HG02870 (cell line): Measurements from ENCODE around the gene ANXA7.
"Not testable (repeated sequence)": the region's sequence is repeated elsewhere in the genome, so short reads cannot be mapped to it uniquely, and the experiment has no call there.

Source experiments
- ATAC-seq: cut with Tn5 transposase; IDR thresholded peaks from one replicate; pipeline ENCODE4 v1.9.1; 2021; ENCODE audit warnings: mild to moderate bottlenecking, moderate library complexity; ENCODE audit not compliant: unreplicated experiment

The ANXA7 gene

GRCh38 chr10:73408978-73409521 is 4.8 kb downstream of the ANXA7 start:
- no peak for ATAC-seq

DNA sequence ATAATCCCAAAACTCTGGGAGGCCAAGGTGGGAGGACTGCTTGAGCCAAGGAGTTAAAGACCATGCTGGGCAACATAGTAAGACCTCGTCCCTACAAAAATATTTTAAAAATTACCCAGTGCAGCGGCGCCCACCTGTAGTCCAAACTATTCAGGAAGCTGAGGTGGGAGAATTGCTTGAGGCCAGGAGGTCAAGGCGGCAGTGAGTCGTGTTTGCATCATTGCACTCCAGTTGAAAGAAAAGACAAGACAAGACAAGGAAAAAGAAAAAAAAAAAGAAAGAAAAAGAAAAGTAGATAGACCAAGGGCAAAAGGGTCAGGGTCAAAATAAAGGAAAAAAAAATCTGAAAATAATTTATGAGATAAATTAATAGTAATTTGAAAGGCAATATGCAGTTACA is 5.8 kb downstream of the ANXA7 start:
- ATAC-seq: no peak

GRCh38 chr10:73407495-73407894 is 6.4 kb downstream of the ANXA7 start:
- no peak for ATAC-seq

DNA sequence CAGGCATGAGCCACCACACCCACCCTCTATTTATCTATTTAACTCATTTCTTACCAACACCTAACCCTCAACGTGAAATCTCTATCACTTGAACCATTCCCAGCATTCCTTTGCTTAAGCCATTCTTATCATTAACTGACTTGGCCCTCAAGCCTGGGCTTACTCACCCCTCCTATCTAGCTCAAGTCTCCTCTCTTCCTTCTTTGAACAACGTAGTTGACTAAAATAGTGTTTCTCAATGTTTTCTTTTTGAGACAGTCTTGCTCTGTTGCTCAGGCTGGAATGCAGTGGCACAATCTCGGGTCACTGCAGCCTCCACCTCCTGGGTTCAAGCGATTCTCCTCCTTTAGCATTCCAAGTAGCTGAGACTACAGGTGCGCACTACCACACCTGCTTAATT is 7.0 kb downstream of the ANXA7 start:
- ATAC-seq: no peak

- no peak for ATAC-seq
These were observed 8.3 kb downstream of the ANXA7 start for GRCh38 chr10:73405556-73405955.

- no peak for ATAC-seq
These were observed 9.2 kb downstream of the ANXA7 start for GRCh38 chr10:73404690-73405089.

DNA sequence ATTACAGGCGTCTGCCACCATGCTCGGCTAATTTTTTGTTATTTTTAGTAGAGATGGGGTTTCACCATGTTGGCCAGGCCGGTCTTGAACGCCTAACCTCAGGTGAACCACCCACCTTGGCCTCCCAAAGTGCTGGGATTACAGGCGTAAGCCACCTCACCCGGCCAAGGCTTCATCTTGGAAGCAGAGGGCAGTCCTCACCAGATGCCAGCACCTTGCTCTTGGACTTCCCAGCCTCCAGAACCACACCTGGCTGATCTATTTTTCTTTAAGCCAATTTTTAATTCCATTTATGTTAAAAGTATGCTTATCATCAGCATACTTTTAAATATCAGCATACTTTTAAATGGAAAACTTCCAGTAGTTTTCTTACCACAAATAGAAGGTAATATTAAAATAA is 12.2 kb downstream of the ANXA7 start:
- no peak for ATAC-seq

- no peak for ATAC-seq
These were observed 14.8 kb downstream of the ANXA7 start for GRCh38 chr10:73399063-73399462.

GRCh38 chr10:73398024-73398423 is 15.8 kb downstream of the ANXA7 start:
- no peak for ATAC-seq

- ATAC-seq: not testable (repeated sequence)
These were observed 19.5 kb downstream of the ANXA7 start for GRCh38 chr10:73394325-73394724.

GRCh38 chr10:73388228-73388627 is 25.6 kb downstream of the ANXA7 start:
- ATAC-seq: no peak

DNA sequence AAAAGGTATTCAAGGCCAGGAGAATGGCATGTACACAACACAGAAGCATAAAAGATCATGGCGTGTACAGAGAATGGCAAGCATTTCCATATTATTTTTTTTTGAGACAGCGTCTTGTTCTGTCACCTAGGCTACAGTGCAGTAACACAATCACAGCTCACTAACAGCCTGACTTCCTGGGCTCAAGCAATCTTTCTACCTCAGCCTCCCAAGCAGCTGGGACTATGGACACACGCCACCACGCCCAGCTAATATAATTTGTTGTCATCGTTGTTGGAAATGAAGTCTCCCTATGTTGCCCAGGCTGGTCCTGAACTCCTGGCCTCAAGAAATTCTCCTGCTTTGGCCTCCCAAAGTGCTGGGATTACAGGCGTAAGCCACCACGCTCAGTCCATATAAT is 27.3 kb downstream of the ANXA7 start:
- no peak for ATAC-seq

- no peak for ATAC-seq
These were observed 34.7 kb downstream of the ANXA7 start for GRCh38 chr10:73379064-73379748.

DNA sequence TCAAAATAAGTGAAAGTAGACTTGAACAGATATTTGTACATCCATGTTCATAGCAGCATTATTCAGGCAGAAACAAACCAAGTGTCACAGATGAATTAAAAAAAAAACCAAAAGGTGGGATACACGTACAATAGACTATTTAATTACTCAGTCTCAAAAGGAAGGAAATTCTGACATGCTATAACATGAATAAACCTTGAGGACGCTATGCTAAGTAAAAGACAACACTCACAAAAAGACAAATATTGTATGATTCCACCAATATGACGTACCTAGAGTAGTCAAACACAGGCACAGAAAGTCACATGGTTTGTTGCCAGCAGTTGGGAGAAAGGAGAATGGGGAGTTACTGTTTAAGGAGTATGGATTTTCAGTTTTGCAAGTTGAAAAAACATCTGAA is 37.2 kb downstream of the ANXA7 start:
- no peak for ATAC-seq

DNA sequence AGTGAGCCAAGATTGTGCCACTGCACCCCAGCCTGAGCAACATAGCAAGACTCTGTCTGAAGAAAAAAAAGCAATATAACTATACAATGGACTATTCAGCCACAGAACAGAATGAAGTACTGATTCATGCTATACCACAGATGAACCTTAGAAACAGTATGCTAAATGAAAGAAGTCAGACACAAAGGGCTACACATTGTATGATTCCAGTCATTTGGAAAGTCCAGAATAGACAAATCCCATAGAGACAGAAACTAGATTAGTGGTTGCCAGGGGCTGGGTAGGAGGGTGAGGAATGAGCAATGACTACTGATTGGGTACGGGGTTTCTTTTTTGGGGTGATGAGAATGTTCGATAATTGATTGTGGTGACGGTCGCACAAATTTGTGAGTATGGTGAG is 45.6 kb downstream of the ANXA7 start:
- no peak for ATAC-seq

DNA sequence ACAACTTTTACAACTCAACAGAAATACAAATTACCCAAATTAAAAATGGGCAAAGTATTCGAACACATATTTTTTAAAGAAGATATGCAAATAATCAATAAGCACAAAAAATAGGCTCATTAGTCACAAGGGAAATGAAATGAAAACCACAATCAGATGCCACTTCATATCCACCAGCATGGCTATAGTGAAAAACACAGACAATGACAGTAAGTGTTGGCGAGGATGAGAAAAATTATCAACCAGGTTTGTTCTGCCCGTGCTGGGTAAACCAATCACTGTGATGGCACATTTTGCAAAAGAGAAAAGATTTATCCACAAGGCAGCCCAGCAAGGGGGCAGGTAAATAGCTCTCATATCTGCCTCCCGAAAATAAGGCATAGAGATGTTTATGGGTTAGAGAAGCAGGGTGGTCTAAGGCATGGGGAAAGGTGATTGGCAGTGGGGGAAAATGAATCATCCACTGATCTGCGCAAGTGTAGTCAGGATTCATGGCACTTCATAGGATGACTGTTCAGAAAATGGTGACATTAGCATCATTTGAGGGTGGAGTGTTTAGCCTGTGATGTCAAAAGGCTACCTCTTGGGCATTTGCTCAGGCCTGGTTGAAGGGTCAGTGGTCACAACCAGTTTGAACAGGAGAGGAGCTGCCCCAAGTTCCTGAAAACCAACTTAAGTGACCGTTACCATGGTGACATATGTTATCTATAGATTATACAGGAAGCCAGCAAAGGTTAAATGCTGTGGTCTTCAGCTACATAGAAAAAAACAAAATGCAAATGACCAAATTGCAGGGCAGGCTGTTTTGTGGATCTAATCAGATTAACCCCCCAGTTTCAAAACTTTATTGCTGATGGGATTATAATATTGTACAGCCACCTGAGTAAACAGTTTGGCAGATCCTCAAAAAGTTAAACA is 47.2 kb downstream of the ANXA7 start:
- ATAC-seq: no peak

DNA sequence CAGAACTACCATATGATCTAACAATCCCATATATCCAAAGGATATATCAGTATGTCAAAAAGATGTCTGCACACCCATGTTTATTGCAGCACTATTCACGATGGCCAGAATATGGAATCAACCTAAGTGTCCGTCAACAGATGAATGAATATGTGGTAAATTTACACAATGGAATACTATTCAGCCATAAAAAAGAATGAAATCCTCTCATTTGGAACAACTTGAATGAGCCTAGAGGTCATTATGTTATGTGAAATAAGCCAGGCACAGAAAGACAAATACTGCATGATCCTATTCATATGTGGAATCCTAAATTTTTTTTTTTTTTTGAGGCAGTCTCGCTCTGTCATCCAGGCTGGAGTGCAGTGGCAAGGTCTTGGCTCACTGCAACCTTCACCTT is 48.9 kb downstream of the ANXA7 start:
- no peak for ATAC-seq

GRCh38 chr10:73359492-73359891 is 54.4 kb downstream of the ANXA7 start:
- ATAC-seq: no peak

DNA sequence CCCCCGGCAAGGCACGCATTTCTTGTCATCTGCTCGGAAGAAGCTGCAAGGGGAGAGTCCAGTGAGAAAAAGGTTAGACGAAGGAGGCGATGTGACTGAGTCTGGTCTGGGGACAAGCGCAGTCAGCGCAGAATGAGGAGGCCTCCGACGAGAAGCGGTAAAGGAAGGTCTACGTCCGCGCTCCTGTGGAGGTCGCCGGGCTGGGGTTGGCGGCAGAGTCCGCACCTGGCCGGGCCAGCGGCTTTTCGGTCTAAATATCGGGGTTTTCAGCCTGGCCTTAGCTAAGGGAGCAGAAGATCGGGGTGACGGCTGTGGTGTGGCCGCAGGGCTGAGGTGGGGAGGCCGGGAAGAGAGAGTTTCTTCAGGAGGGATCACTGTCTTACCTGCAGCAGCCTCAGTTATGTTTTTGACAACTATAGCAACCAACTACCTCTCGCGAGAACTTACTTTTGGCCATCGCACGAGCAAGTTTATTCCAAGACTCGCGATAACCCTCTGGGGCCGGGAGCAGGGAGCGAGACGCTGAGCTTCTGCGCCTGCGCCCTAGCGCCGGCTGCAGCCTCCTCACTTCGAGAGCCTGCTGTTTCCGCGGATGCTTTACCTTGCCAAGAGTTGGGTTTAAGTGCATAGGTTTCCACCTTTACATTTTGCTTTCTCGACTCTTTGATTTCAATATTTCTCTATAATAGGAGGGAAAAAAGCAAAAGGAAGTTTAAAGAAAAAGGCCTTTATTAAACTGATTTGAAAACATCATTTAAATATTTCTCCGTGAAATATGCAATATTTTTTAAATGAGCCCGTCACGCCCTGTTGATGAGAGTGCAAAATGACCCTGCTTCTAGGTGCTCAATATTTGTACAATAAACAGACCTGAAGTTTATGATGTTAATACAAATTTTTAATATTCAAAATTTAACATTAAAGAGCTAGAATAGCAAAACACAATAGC is 55.3 kb downstream of the ANXA7 start, which contains the start of gene CFAP70:
Gene CFAP70, minus strand, starts transcription at position 534 of the 949 bp plus-strand sequence. CDS start 4,068 bp downstream, outside the sequence.
- peak; percentile 90 for ATAC-seq

GRCh38 chr10:73357821-73358220 is 56.0 kb downstream of the ANXA7 start:
- ATAC-seq: no peak

DNA sequence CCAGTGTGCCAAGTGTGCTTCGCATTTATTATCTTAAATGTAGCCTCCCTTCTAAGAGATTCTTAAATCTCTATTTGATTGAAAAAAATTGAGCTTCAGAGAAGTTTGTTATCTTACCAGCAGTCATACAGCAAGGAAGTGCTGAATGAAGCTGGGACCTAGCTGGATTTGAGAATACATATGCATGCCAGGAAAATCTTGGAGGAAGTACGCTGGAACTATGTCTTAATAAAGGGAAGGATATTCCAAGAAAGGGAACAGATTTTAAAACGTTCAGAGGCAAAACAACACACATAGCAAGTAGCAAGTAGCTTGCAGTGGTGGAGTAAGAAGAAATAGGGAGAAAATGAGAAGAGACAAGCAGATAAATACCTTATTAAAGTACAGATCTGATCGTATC is 56.7 kb downstream of the ANXA7 start:
- no peak for ATAC-seq
